BLaER1 treated with 17β-estradiol and CSF1 and Interleukin-3, amounts not matched to agents 10 nM and 100 nM (cell line): ENCODE results near the gene BAZ1B.
"Not testable (repeated sequence)": the region's sequence is repeated elsewhere in the genome, so short reads cannot be mapped to it uniquely, and the experiment has no call there.

Source experiments
- H3K27ac ChIP-seq, 11 experiments: shearing (Covaris generic); formaldehyde crosslinking; 2 replicates each; pipeline ENCODE4 v1.8.1; 2022
- H3K27me3 ChIP-seq, 11 experiments: shearing (Covaris generic); formaldehyde crosslinking; 2 replicates each; pipeline ENCODE4 v1.8.1; 2022
- H3K36me3 ChIP-seq, 11 experiments: shearing (Covaris generic); formaldehyde crosslinking; 2 replicates each; pipeline ENCODE4 v1.8.1; 2022
- H3K4me1 ChIP-seq, 10 experiments: shearing (Covaris generic); formaldehyde crosslinking; 2 replicates each; pipeline ENCODE4 v1.8.1; 2022
- H3K4me2 ChIP-seq, 11 experiments: shearing (Covaris generic); formaldehyde crosslinking; 2 replicates each; pipeline ENCODE4 v1.8.1; 2022
- H3K4me3 ChIP-seq, 10 experiments: shearing (Covaris generic); formaldehyde crosslinking; 2 replicates each; pipeline ENCODE4 v1.8.1; 2022
- H3K9ac ChIP-seq, 11 experiments: shearing (Covaris generic); formaldehyde crosslinking; 2 replicates each; pipeline ENCODE4 v1.8.1; 2022
- H3K9me3 ChIP-seq, 11 experiments: shearing (Covaris generic); formaldehyde crosslinking; replicated peaks in 1 of 11; 2 replicates each; pipeline ENCODE4 v1.8.1; 2022
- H4K20me1 ChIP-seq, 11 experiments: shearing (Covaris generic); formaldehyde crosslinking; 2 replicates each; pipeline ENCODE4 v1.8.1; 2022
- Cebpa-rat ChIP-seq, 11 experiments: shearing (Covaris generic); IDR thresholded peaks; 2 replicates each; pipeline ENCODE4 v1.8.1; 2022

The BAZ1B gene

GRCh38 chr7:73565675-73566340 lies 43.7 kb upstream of the BAZ1B start:
- Histone ChIP-seq H3K9ac (peak overlapping the region in 3 of 11 experiments; percentile 2 to 54 (median 17); a peak in 4 of 22 replicates), H3K27ac (no peak overlapping the region)
- no peak for TF ChIP-seq Cebpa-rat (IDR thresholded peaks at IDR 0.05)

GRCh38 chr7:73560109-73560835 lies 38.2 kb upstream of the BAZ1B start:
- Histone ChIP-seq H3K4me1 (peaks cover 25 to 42% (median 33%) of the 10 kb centered on the region in 10 experiments), H3K27ac (peak overlapping the region in 2 of 11 experiments; percentile 40; a peak in 3 of 22 replicates), H3K36me3 (peaks cover 0 to 6% (median 5%) of the 10 kb centered on the region in 11 experiments; a peak in 10 of 22 replicates), H3K4me2 (peak overlapping the region in 10 of 11 experiments; percentile 10 to 80 (median 28); a peak in 12 of 22 replicates), H3K9me3 (peaks cover 0 to 8% (median 3%) of the 10 kb centered on the region in 11 experiments; a peak in 5 of 22 replicates), H3K9ac (0 out of 22 replicates have a peak overlapping the region, but pooled peaks of 3 of the 11 experiments have one; percentile 1 to 31 (median 14)), H4K20me1 (peaks cover 13 to 18% (median 16%) of the 10 kb centered on the region in 11 experiments; a peak in 20 of 22 replicates), H3K27me3 (no peaks in the 10 kb centered on the region), H3K4me3 (no peak overlapping the region)
- no peak for TF ChIP-seq Cebpa-rat (IDR thresholded peaks at IDR 0.05)

More at GRCh38 chr7:73565675-73566340, 43.7 kb upstream of the BAZ1B start:
- Histone ChIP-seq H3K4me1 (peaks cover 6 to 14% (median 8%) of the 10 kb centered on the region in 10 experiments; a peak in 13 of 20 replicates), H3K4me2 (peak overlapping the region; percentile 20 to 78 (median 49); a peak in 20 of 22 replicates), H3K9me3 (peaks cover 0 to 8% (median 3%) of the 10 kb centered on the region in 11 experiments; a peak in 5 of 22 replicates), H3K4me3 (peak overlapping the region in 1 of 10 experiments; percentile 18; a peak in 1 of 20 replicates), H3K27me3 (no peaks in the 10 kb centered on the region), H4K20me1 (peaks cover 0 to 21% (median 10%) of the 10 kb centered on the region in 11 experiments; a peak in 10 of 22 replicates), H3K36me3 (peaks cover 21 to 38% (median 31%) of the 10 kb centered on the region in 11 experiments)

- no peaks in the 10 kb centered on the region for H3K27me3 ChIP-seq
- H3K9me3 ChIP-seq: peaks cover 0 to 7% (median 2%) of the 10 kb centered on the region in 11 experiments; a peak in 5 of 22 replicates
- peak within 1 kb of the TSS; percentile 96 to 100 (median 99) for H3K27ac ChIP-seq
- TF ChIP-seq Cebpa-rat (IDR thresholded peaks at IDR 0.05): no peak
- H3K36me3 ChIP-seq: peaks cover 18 to 32% (median 30%) of the 10 kb centered on the region in 11 experiments
- peaks cover 25 to 53% (median 37%) of the 10 kb centered on the region in 10 experiments for H3K4me1 ChIP-seq
- peak within 1 kb of the TSS; percentile 97 to 100 (median 99) for H3K9ac ChIP-seq
- peak within 1 kb of the TSS; percentile 88 to 99 (median 95) for H3K4me2 ChIP-seq
- peak within 1 kb of the TSS; percentile 78 to 95 (median 84) for H3K4me3 ChIP-seq
- peaks cover 23 to 43% (median 41%) of the 10 kb centered on the region in 11 experiments; a peak in 21 of 22 replicates for H4K20me1 ChIP-seq
These were observed 35.5 kb upstream of the BAZ1B start, which contains the start of gene BCL7B for GRCh38 chr7:73557397-73558257. BCL7B (minus strand) TSS chr7:73557690; CDS start chr7:73557578, 112 bp downstream.

- H3K4me3 ChIP-seq: peak overlapping the region; percentile 78 to 95 (median 84)
- peak overlapping the region; percentile 97 to 100 (median 99) for H3K9ac ChIP-seq
- H3K27me3 ChIP-seq: no peaks in the 10 kb centered on the region
- peak overlapping the region; percentile 96 to 100 (median 99) for H3K27ac ChIP-seq
- peak overlapping the region; percentile 88 to 99 (median 95); a peak in 20 of 22 replicates for H3K4me2 ChIP-seq
- TF ChIP-seq Cebpa-rat (IDR thresholded peaks at IDR 0.05): no peak
- peaks cover 23 to 49% (median 47%) of the 10 kb centered on the region in 11 experiments; a peak in 21 of 22 replicates for H4K20me1 ChIP-seq
- peaks cover 23 to 37% (median 35%) of the 10 kb centered on the region in 11 experiments for H3K36me3 ChIP-seq
- peaks cover 25 to 53% (median 37%) of the 10 kb centered on the region in 10 experiments for H3K4me1 ChIP-seq
- H3K9me3 ChIP-seq: 0 out of 22 replicates have a peak, but pooled peaks cover 0 to 1% (median 0%) of the 10 kb centered on the region in 11 experiments
These were observed 35.0 kb upstream of the BAZ1B start for GRCh38 chr7:73557108-73557396.

- H3K27ac ChIP-seq: peak overlapping the region; percentile 17 to 100 (median 98); a peak in 21 of 22 replicates
- H3K4me3 ChIP-seq: peak overlapping the region; percentile 78 to 95 (median 84)
- H3K4me2 ChIP-seq: peak overlapping the region; percentile 88 to 99 (median 95)
These were observed 34.4 kb upstream of the BAZ1B start for GRCh38 chr7:73556208-73557107.

GRCh38 chr7:73555411-73555982 lies 33.4 kb upstream of the BAZ1B start:
- Histone ChIP-seq H3K4me1 (peaks cover 23 to 49% (median 35%) of the 10 kb centered on the region in 10 experiments), H3K4me3 (peak overlapping the region in 8 of 10 experiments; percentile 78 to 95 (median 83); a peak in 14 of 20 replicates), H4K20me1 (peaks cover 23 to 61% (median 58%) of the 10 kb centered on the region in 11 experiments; a peak in 21 of 22 replicates), H3K36me3 (peaks cover 37 to 51% (median 49%) of the 10 kb centered on the region in 11 experiments), H3K27ac (peak overlapping the region in 1 of 11 experiments; percentile 56; a peak in 3 of 22 replicates), H3K4me2 (peak overlapping the region; percentile 88 to 99 (median 95)), H3K27me3 (no peaks in the 10 kb centered on the region), H3K9me3 (no peaks in the 10 kb centered on the region), H3K9ac (peak overlapping the region; percentile 97 to 100 (median 99); a peak in 19 of 22 replicates)
- TF ChIP-seq Cebpa-rat (IDR thresholded peaks at IDR 0.05): no peak

More at GRCh38 chr7:73556208-73557107, 34.4 kb upstream of the BAZ1B start:
- Histone ChIP-seq H3K9ac (peak overlapping the region; percentile 97 to 100 (median 99)), H4K20me1 (peaks cover 23 to 55% (median 53%) of the 10 kb centered on the region in 11 experiments; a peak in 21 of 22 replicates), H3K4me1 (peaks cover 25 to 53% (median 37%) of the 10 kb centered on the region in 10 experiments), H3K27me3 (no peaks in the 10 kb centered on the region), H3K36me3 (peaks cover 29 to 43% (median 41%) of the 10 kb centered on the region in 11 experiments), H3K9me3 (no peaks in the 10 kb centered on the region)
- no peak for TF ChIP-seq Cebpa-rat (IDR thresholded peaks at IDR 0.05)

- Histone ChIP-seq H4K20me1 (peaks cover 51 to 96% (median 90%) of the 10 kb centered on the region in 11 experiments; a peak in 21 of 22 replicates), H3K4me1 (peaks cover 0 to 17% (median 3%) of the 10 kb centered on the region in 10 experiments; a peak in 17 of 20 replicates), H3K36me3 (peaks cover 86 to 97% (median 96%) of the 10 kb centered on the region in 11 experiments)
- not testable (repeated sequence) for H3K27ac ChIP-seq, H3K9me3 ChIP-seq, H3K4me3 ChIP-seq, H3K9ac ChIP-seq, H3K27me3 ChIP-seq, H3K4me2 ChIP-seq
These were observed 28.0 kb upstream of the BAZ1B start for GRCh38 chr7:73550093-73550492.
